Measurements from ENCODE around the gene PRPSAP2. TPM values are rescaled to one million over a fixed set of nuclear protein-coding genes. Genes with fewer than 3 reads are reported as not detected.
A peak's percentile ranks its signal among the peaks of the same experiment; 100 is the strongest.

Gene PRPSAP2
- total RNA-seq, 6 donors from 2014 or later, result 16.6 to 39.8 (median 29.2) TPM

GRCh38 chr17:18967916-18968315 is 110.0 kb downstream of the PRPSAP2 start:
- Histone ChIP-seq H3K4me1 (peaks cover 0 to 22% (median 16%) of the 10 kb centered on the region in 4 donors), H3K9me3 (no peaks in the 10 kb centered on the region), H3K4me3 (no peak overlapping the region), H3K27me3 (no peaks in the 10 kb centered on the region), H3K27ac (peak overlapping the region in 1 of 4 donors; percentile 51), H3K36me3 (peaks cover 0 to 2% (median 0%) of the 10 kb centered on the region in 4 donors)
- WGBS, 2 donors, result 26 to 34% methylated on average over 2 to 3 of the region's 4 CpGs
- DNase-seq (no peak), ATAC-seq (ENCODE audit: low FRiP score in 2 of 2) (no peak)
- TF ChIP-seq EP300 (IDR thresholded peaks at IDR 0.05) (no peak), POLR2A (IDR thresholded peaks at IDR 0.05) (no peak), CTCF (IDR thresholded peaks at IDR 0.05) (no peak), POLR2AphosphoS5 (IDR thresholded peaks at IDR 0.05) (no peak)

GRCh38 chr17:18968345-18968744 is 110.4 kb downstream of the PRPSAP2 start:
- Histone ChIP-seq H3K9me3 (no peaks in the 10 kb centered on the region), H3K4me1 (peaks cover 0 to 22% (median 16%) of the 10 kb centered on the region in 4 donors), H3K4me3 (no peak overlapping the region), H3K27ac (peak overlapping the region in 1 of 4 donors; percentile 51), H3K27me3 (no peaks in the 10 kb centered on the region), H3K36me3 (peaks cover 0 to 2% (median 0%) of the 10 kb centered on the region in 4 donors)
- no peak for DNase-seq
- 50 to 64% methylated on average over 2 to 3 of the region's 4 CpGs for WGBS, 2 donors
- no peak for ATAC-seq (ENCODE audit: low FRiP score in 2 of 2)
- no peak for TF ChIP-seq EP300 (IDR thresholded peaks at IDR 0.05)
- no peak for TF ChIP-seq POLR2A (IDR thresholded peaks at IDR 0.05)
- TF ChIP-seq POLR2AphosphoS5 (IDR thresholded peaks at IDR 0.05), result no peak
- TF ChIP-seq CTCF (IDR thresholded peaks at IDR 0.05), result no peak

DNA sequence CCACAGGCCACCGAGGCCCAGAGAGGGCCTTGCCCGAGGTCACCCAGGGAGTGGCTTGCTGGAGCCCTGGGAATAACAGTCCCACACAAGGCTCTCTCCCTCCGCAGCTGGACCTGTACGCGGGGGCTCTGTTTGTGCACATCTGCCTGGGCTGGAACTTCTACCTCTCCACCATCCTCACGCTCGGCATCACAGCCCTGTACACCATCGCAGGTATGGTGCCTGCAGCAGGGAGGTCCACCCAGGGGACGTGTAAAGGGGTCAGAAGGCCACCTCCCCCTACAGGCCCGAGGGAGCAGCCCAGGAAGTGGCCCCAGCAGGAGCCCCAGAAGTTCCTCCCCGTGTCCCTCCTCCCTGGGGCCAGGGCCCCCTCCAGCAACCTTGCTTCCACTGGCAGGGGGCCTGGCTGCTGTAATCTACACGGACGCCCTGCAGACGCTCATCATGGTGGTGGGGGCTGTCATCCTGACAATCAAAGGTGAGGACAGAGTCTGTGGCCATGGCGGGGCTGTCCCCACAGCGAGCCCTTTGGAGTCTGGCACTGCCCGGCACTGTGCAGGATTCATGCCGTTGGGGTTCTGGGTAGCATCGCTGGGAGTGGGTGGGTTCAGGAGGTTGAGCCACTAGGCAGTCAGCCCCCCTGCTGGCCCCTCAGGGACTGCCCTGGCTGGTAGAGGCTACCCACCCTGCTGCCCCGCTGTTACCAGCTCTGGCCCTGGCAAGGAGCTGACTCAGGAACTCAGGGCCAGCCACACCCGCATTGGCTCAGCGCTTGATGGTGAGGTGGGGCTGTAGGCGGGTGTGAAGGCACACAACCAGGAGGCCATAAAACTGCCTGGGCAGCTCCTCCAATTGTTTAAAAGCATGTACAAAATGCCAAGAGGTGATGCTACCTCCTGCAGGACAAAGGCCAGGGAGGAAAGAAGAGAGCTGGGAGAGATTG is 111.3 kb downstream of the PRPSAP2 start:
- Histone ChIP-seq H3K27me3 (no peaks in the 10 kb centered on the region), H3K9me3 (no peaks in the 10 kb centered on the region), H3K4me3 (no peak overlapping the region), H3K27ac (peak overlapping the region in 1 of 4 donors; percentile 51), H3K4me1 (peaks cover 0 to 22% (median 16%) of the 10 kb centered on the region in 4 donors), H3K36me3 (peaks cover 0 to 2% (median 0%) of the 10 kb centered on the region in 4 donors)
- DNase-seq (no peak), ATAC-seq (ENCODE audit: low FRiP score in 2 of 2) (peak in 1 of 2 donors; percentile 35)
- TF ChIP-seq POLR2AphosphoS5 (IDR thresholded peaks at IDR 0.05), result no peak
- TF ChIP-seq CTCF (IDR thresholded peaks at IDR 0.05), result no peak
- TF ChIP-seq EP300 (IDR thresholded peaks at IDR 0.05), result no peak
- TF ChIP-seq POLR2A (IDR thresholded peaks at IDR 0.05), result no peak
- 62 to 72% methylated on average over 12 to 22 of the region's 23 CpGs for WGBS, 2 donors

- WGBS, 2 donors, result 85 to 97% methylated on average over 14 to 21 of the region's 28 CpGs
- DNase-seq (no peak), ATAC-seq (ENCODE audit: low FRiP score in 2 of 2) (no peak)
These were observed 112.9 kb downstream of the PRPSAP2 start for GRCh38 chr17:18970582-18971480.

More at GRCh38 chr17:18970582-18971480, 112.9 kb downstream of the PRPSAP2 start:
- no peak overlapping the region for H3K27ac ChIP-seq
- peaks cover 0 to 2% (median 0%) of the 10 kb centered on the region in 4 donors for H3K36me3 ChIP-seq
- H3K27me3 ChIP-seq, result no peaks in the 10 kb centered on the region
- no peak for TF ChIP-seq CTCF (IDR thresholded peaks at IDR 0.05)
- TF ChIP-seq EP300 (IDR thresholded peaks at IDR 0.05), result no peak
- no peak for TF ChIP-seq POLR2A (IDR thresholded peaks at IDR 0.05)
- TF ChIP-seq POLR2AphosphoS5 (IDR thresholded peaks at IDR 0.05), result no peak
- H3K4me3 ChIP-seq, result no peak overlapping the region
- H3K9me3 ChIP-seq, result no peaks in the 10 kb centered on the region
- H3K4me1 ChIP-seq, result peaks cover 0 to 22% (median 16%) of the 10 kb centered on the region in 4 donors

Measured in upper lobe of left lung (tissue), 6 donors.